ENCODE measurements around the gene LHFPL3. TPM values are rescaled to one million over a fixed set of nuclear protein-coding genes. Genes with fewer than 3 reads are reported as not detected.

Gene LHFPL3
- total and polyA plus RNA-seq, 2 donors (not counting 1 experiment from before 2014, with no cell fraction given): not detected

- H4K20me1 ChIP-seq (ENCODE audit: control insufficient read depth, insufficient read depth, low read length, poor library complexity, severe bottlenecking): no peaks in the 10 kb centered on the region
- no peak overlapping the region for H3K27ac ChIP-seq (ENCODE audit: low read length in 2 of 2)
- DNase-seq: no peak
- H3K9me3 ChIP-seq (ENCODE audit: control extremely low read depth in 1 of 3, control insufficient read depth in 2 of 3, insufficient read depth in 1 of 3, low read length in 2 of 3): no peaks in the 10 kb centered on the region
- Mint-ChIP-seq H3K4me1 (no peaks in the 10 kb centered on the region), H3K4me3 (no peak overlapping the region), H3K27ac (no peak overlapping the region), H3K9me3 (ENCODE audit: insufficient read depth) (no peaks in the 10 kb centered on the region), H3K27me3 (peaks cover 15% of the 10 kb centered on the region)
- intact Hi-C loops (cut with micrococcal nuclease): no loop called here
- H3K36me3 ChIP-seq (replicated peaks in 1 of 2; ENCODE audit: control extremely low read depth in 1 of 2, control insufficient read depth in 1 of 2, extremely low read depth in 1 of 2, insufficient read depth in 2 of 2, low read length in 1 of 2): no peaks in the 10 kb centered on the region
- H3K27me3 ChIP-seq (replicated peaks in 1 of 4; ENCODE audit: control extremely low read depth in 1 of 4, control insufficient read depth in 3 of 4, insufficient read depth in 4 of 4, low read length in 3 of 4): peaks cover 0 to 11% (median 4%) of the 10 kb centered on the region in 4 experiments
- H3K79me2 ChIP-seq (ENCODE audit: control insufficient read depth, insufficient read depth, low read length): no peaks in the 10 kb centered on the region
- H3K4me2 ChIP-seq (replicated peaks; ENCODE audit: low read depth, low read length, poor library complexity, severe bottlenecking): no peak overlapping the region
- WGBS (ENCODE audit: insufficient coverage): no CpG with 5 or more reads among the region's 4 CpGs
- ChIA-PET CTCF (no interaction called here), POLR2A (no interaction called here)
- no peaks in the 10 kb centered on the region for H3K4me1 ChIP-seq (ENCODE audit: control insufficient read depth in 2 of 2, insufficient read depth in 2 of 2, low read length in 2 of 2)
- H3K9ac ChIP-seq (ENCODE audit: low read length): no peak overlapping the region
- ATAC-seq (ENCODE audit: low read depth): no peak
- no peak overlapping the region for H2AFZ ChIP-seq (ENCODE audit: insufficient read depth, low read depth, low read length, poor library complexity, severe bottlenecking)
- TF ChIP-seq CTCF (IDR thresholded peaks at IDR 0.05): no peak
- no peak for TF ChIP-seq EZH2 (IDR thresholded peaks at IDR 0.05; ENCODE audit: borderline replicate concordance, insufficient read depth, low read depth, low read length, poor library complexity, severe bottlenecking)
- no peak overlapping the region for H3K4me3 ChIP-seq (ENCODE audit: control extremely low read depth in 1 of 5, extremely low read depth in 1 of 5, insufficient read depth in 1 of 5, low read depth in 2 of 5, low read length in 4 of 5)
Measured at GRCh38 chr7:104903846-104904245, 575.4 kb downstream of the LHFPL3 start.

- POLR2A ChIA-PET: no interaction called here
- Mint-ChIP-seq H3K4me1 (no peaks in the 10 kb centered on the region), H3K27me3 (peaks cover 16% of the 10 kb centered on the region), H3K27ac (no peak overlapping the region), H3K4me3 (no peak overlapping the region), H3K9me3 (ENCODE audit: insufficient read depth) (no peaks in the 10 kb centered on the region)
- no peaks in the 10 kb centered on the region for H3K4me1 ChIP-seq (ENCODE audit: control insufficient read depth in 2 of 2, insufficient read depth in 2 of 2, low read length in 2 of 2)
- H3K27ac ChIP-seq (ENCODE audit: low read length in 2 of 2): no peak overlapping the region
- no peaks in the 10 kb centered on the region for H4K20me1 ChIP-seq (ENCODE audit: control insufficient read depth, insufficient read depth, low read length, poor library complexity, severe bottlenecking)
- H3K4me3 ChIP-seq (ENCODE audit: control extremely low read depth in 1 of 5, extremely low read depth in 1 of 5, insufficient read depth in 1 of 5, low read depth in 2 of 5, low read length in 4 of 5): no peak overlapping the region
- no peak overlapping the region for H2AFZ ChIP-seq (ENCODE audit: insufficient read depth, low read depth, low read length, poor library complexity, severe bottlenecking)
- peaks cover 0 to 11% (median 4%) of the 10 kb centered on the region in 4 experiments for H3K27me3 ChIP-seq (replicated peaks in 1 of 4; ENCODE audit: control extremely low read depth in 1 of 4, control insufficient read depth in 3 of 4, insufficient read depth in 4 of 4, low read length in 3 of 4)
- CTCF ChIA-PET: interaction anchor here (1.0 to 2.0 kb wide), 2 partner anchors 12 to 23 kb away, joined by 5 to 13 read pairs; no protein-coding TSS in a partner anchor
- H3K9me3 ChIP-seq (ENCODE audit: control extremely low read depth in 1 of 3, control insufficient read depth in 2 of 3, insufficient read depth in 1 of 3, low read length in 2 of 3): no peaks in the 10 kb centered on the region
- no peak for TF ChIP-seq CTCF (IDR thresholded peaks at IDR 0.05)
- no peak for TF ChIP-seq EZH2 (IDR thresholded peaks at IDR 0.05; ENCODE audit: borderline replicate concordance, insufficient read depth, low read depth, low read length, poor library complexity, severe bottlenecking)
- intact Hi-C loops (cut with micrococcal nuclease): no loop called here
- ATAC-seq (ENCODE audit: low read depth) (no peak), DNase-seq (no peak)
- H3K36me3 ChIP-seq (replicated peaks in 1 of 2; ENCODE audit: control extremely low read depth in 1 of 2, control insufficient read depth in 1 of 2, extremely low read depth in 1 of 2, insufficient read depth in 2 of 2, low read length in 1 of 2): no peaks in the 10 kb centered on the region
- H3K4me2 ChIP-seq (replicated peaks; ENCODE audit: low read depth, low read length, poor library complexity, severe bottlenecking): no peak overlapping the region
- no peak overlapping the region for H3K9ac ChIP-seq (ENCODE audit: low read length)
- WGBS (ENCODE audit: insufficient coverage): 100% methylated on average over 2 of the region's 7 CpGs
- no peaks in the 10 kb centered on the region for H3K79me2 ChIP-seq (ENCODE audit: control insufficient read depth, insufficient read depth, low read length)
Measured at GRCh38 chr7:104906032-104906431, 577.6 kb downstream of the LHFPL3 start.

Measured in B cell (primary cell).